ENCODE measurements around the gene GNL1.
"Not testable (repeated sequence)": the region's sequence is repeated elsewhere in the genome, so short reads cannot be mapped to it uniquely, and the experiment has no call there.

DNA sequence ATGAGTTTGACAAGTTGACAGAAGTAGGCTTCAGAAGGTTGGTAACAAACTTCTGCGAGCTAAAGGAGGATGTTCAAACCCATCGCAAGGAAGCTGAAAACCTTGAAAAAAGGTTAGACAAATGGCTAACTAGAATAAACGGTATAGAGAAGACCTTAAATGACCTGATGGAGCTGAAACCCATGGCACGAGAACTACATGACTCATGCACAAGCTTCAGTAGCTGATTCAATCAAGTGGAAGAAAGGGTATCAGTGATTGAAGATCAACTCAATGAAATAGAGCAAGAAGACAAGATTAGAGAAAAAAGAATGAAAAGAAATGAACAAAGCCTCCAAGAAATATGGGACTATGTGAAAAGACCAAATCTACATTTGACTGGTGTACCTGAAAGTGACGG, 34.3 kb downstream of the GNL1 start:
- TF ChIP-seq, protein P1, sequence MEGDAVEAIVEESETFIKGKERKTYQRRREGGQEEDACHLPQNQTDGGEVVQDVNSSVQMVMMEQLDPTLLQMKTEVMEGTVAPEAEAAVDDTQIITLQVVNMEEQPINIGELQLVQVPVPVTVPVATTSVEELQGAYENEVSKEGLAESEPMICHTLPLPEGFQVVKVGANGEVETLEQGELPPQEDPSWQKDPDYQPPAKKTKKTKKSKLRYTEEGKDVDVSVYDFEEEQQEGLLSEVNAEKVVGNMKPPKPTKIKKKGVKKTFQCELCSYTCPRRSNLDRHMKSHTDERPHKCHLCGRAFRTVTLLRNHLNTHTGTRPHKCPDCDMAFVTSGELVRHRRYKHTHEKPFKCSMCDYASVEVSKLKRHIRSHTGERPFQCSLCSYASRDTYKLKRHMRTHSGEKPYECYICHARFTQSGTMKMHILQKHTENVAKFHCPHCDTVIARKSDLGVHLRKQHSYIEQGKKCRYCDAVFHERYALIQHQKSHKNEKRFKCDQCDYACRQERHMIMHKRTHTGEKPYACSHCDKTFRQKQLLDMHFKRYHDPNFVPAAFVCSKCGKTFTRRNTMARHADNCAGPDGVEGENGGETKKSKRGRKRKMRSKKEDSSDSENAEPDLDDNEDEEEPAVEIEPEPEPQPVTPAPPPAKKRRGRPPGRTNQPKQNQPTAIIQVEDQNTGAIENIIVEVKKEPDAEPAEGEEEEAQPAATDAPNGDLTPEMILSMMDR (IDR thresholded peaks at IDR 0.05): not testable (repeated sequence)
- TF ChIP-seq POLR2A (IDR thresholded peaks at IDR 0.05): not testable (repeated sequence)
